Liver (tissue), 9 donors: ENCODE data around the gene SLC6A12. TPM values are rescaled to one million over a fixed set of nuclear protein-coding genes. Genes with fewer than 3 reads are reported as not detected.

Experiments used
- DNase-seq: peaks from one replicate; pipeline ENCODE4 v3.0.0-alpha.2; 2017; ENCODE audit warnings: low spot score
- H3K27ac ChIP-seq, 2 donors: one replicate each; pipeline ENCODE4 v1.7.0; 2013; ENCODE audit warnings: inconsistent platforms in 2 of 2, low read length in 2 of 2, control low read depth in 1 of 2, low read depth in 1 of 2, mild to moderate bottlenecking in 1 of 2
- H3K27me3 ChIP-seq, 4 donors: one replicate each; pipeline versions ENCODE4 v1.6.1 to v1.7.0; 2013; ENCODE audit warnings: low read length in 3 of 4, inconsistent platforms in 1 of 4, mild to moderate bottlenecking in 1 of 4, moderate library complexity in 1 of 4; ENCODE audit not compliant: control insufficient read depth in 4 of 4, insufficient read depth in 4 of 4
- H3K36me3 ChIP-seq, 4 donors: one replicate each; pipeline versions ENCODE4 v1.6.1 to v1.7.0; 2013; ENCODE audit warnings: low read length in 3 of 4, mild to moderate bottlenecking in 3 of 4, low read depth in 1 of 4, moderate library complexity in 1 of 4; ENCODE audit not compliant: control insufficient read depth in 4 of 4, insufficient read depth in 3 of 4
- H3K4me1 ChIP-seq, 4 donors: one replicate each; pipeline versions ENCODE4 v1.6.1 to v1.7.0; 2013; ENCODE audit warnings: low read length in 3 of 4, mild to moderate bottlenecking in 3 of 4, moderate library complexity in 1 of 4; ENCODE audit not compliant: control insufficient read depth in 4 of 4, insufficient read depth in 4 of 4
- H3K4me3 ChIP-seq, 3 donors: one replicate each; pipeline versions ENCODE4 v1.6.1 to v1.7.0; 2013; ENCODE audit warnings: low read length in 3 of 3, control low read depth in 1 of 3, low read depth in 1 of 3, mild to moderate bottlenecking in 1 of 3
- H3K9ac ChIP-seq, 2 donors: one replicate each; pipeline ENCODE4 v1.7.0; 2013; ENCODE audit warnings: low read length in 2 of 2, mild to moderate bottlenecking in 2 of 2, moderate library complexity in 2 of 2, control low read depth in 1 of 2, low read depth in 1 of 2
- H3K9me3 ChIP-seq, 4 donors: one replicate each; pipeline versions ENCODE4 v1.6.1 to v1.7.0; 2013; ENCODE audit warnings: low read length in 3 of 4; ENCODE audit not compliant: control insufficient read depth in 4 of 4
- ATF3 ChIP-seq: IDR thresholded peaks from 2 replicates; pipeline ENCODE4 v1.6.1; 2016; ENCODE audit warnings: antibody characterized with exemption
- CTCF ChIP-seq: fragments of 150-350 bp; IDR thresholded peaks from 2 replicates; pipeline ENCODE4 v1.5.1; 2017; ENCODE audit warnings: improper control_type of control experiment, low read depth, low read length; ENCODE audit not compliant: missing input control
- FOXA2 ChIP-seq: IDR thresholded peaks from 2 replicates; pipeline ENCODE4 v1.6.1; 2016; ENCODE audit warnings: antibody characterized with exemption
- GABPA ChIP-seq, 2 donors: IDR thresholded peaks in 1 of 2; conservative IDR thresholded peaks in 1 of 2; 2 replicates each; pipeline ENCODE4 v1.6.1; 2016; ENCODE audit warnings: antibody characterized with exemption in 2 of 2, mild to moderate bottlenecking in 1 of 2, moderate library complexity in 1 of 2
- HNF4A ChIP-seq, 2 donors: conservative IDR thresholded peaks; 2 replicates each; pipeline ENCODE4 v1.6.1; 2016; ENCODE audit warnings: antibody characterized with exemption in 2 of 2, mild to moderate bottlenecking in 2 of 2
- NR2F2 ChIP-seq: IDR thresholded peaks from 2 replicates; pipeline ENCODE4 v1.6.1; 2016; ENCODE audit warnings: antibody characterized with exemption
- RAD21 ChIP-seq, 2 donors: IDR thresholded peaks; 2 replicates each; pipeline ENCODE4 v1.6.1; 2016; ENCODE audit warnings: antibody characterized with exemption in 2 of 2, mild to moderate bottlenecking in 2 of 2
- REST ChIP-seq: IDR thresholded peaks from 2 replicates; pipeline ENCODE4 v1.6.1; 2016; ENCODE audit warnings: antibody characterized with exemption, mild to moderate bottlenecking
- RXRA ChIP-seq, 2 donors: IDR thresholded peaks; 2 replicates each; pipeline ENCODE4 v1.6.1; 2017 to 2018; ENCODE audit warnings: antibody characterized with exemption in 2 of 2, mild to moderate bottlenecking in 1 of 2
- SP1 ChIP-seq: IDR thresholded peaks from 2 replicates; pipeline ENCODE4 v1.6.1; 2018; ENCODE audit warnings: antibody characterized with exemption, mild to moderate bottlenecking
- TAF1 ChIP-seq: conservative IDR thresholded peaks from 2 replicates; pipeline ENCODE4 v1.6.1; 2016; ENCODE audit warnings: antibody characterized with exemption, mild to moderate bottlenecking
- WGBS: extraction: QIAGEN DNeasy Blood & Tissue Kit; methylation state at CpG from one replicate; pipeline ENCODE4 v1.1.7; 2013; 5-methylcytosine and 5-hydroxymethylcytosine counted together
- polyA plus RNA-seq, 2 donors: library from polyadenylated mRNA; stranded (reverse) in 1 of 2; unstranded in 1 of 2; fragments of 200-250 nt in 1 of 2; fragments of >200 nt in 1 of 2; fragmentation: Nextera tagmentation in 1 of 2; extraction: Ambion mirVana in 1 of 2; gene quantifications; one replicate each; pipeline versions ENCODE4 v1.2.1 to v1.2.3, GENCODE V29; 2013 to 2015
- total RNA-seq, 2 donors: library from RNA; depleted of rRNA; stranded (reverse); fragments of >200 nt; gene quantifications; one replicate each; pipeline ENCODE4 v1.2.3, GENCODE V29; 2014
- donor health status: healthy.
- donor health status: healthy.
- donor health status: healthy.
- donor health status: healthy.
- donor health status: healthy.

SLC6A12 gene
- total and polyA plus RNA-seq, 4 donors = 18.2 to 30.3 (median 23.2) TPM

GRCh38 chr12:209851-210250, 4.1 kb downstream of the SLC6A12 start:
- TF ChIP-seq RAD21 (IDR thresholded peaks at IDR 0.05) = no peak
- Histone ChIP-seq H3K4me1 (peaks cover 14 to 67% (median 53%) of the 10 kb centered on the region in 4 donors), H3K27ac (peak overlapping the region; percentile 0 to 85), H3K27me3 (no peaks in the 10 kb centered on the region), H3K9me3 (no peaks in the 10 kb centered on the region), H3K36me3 (peaks cover 0 to 10% (median 8%) of the 10 kb centered on the region in 4 donors), H3K9ac (no peak overlapping the region), H3K4me3 (no peak overlapping the region)
- WGBS = 64% methylated on average over 12 of the region's 12 CpGs
- no peak for DNase-seq

- Histone ChIP-seq H3K4me1 (peaks cover 13 to 61% (median 48%) of the 10 kb centered on the region in 4 donors), H3K27me3 (no peaks in the 10 kb centered on the region), H3K27ac (no peak overlapping the region), H3K36me3 (peaks cover 0 to 12% (median 9%) of the 10 kb centered on the region in 4 donors), H3K9ac (no peak overlapping the region), H3K9me3 (no peaks in the 10 kb centered on the region), H3K4me3 (no peak overlapping the region)
- WGBS = 83% methylated on average over 15 of the region's 15 CpGs
- no peak for DNase-seq
- TF ChIP-seq HNF4A (conservative IDR thresholded peaks at IDR 0.05) (peak in 1 of 2 donors; percentile 3), SP1 (no peak)
Observed at GRCh38 chr12:209246-209645, 4.7 kb downstream of the SLC6A12 start.

- no peak overlapping the region for H3K27ac ChIP-seq
- DNase-seq = no peak
- 54% methylated on average over 4 of the region's 4 CpGs for WGBS
- no peak for TF ChIP-seq CTCF
- TF ChIP-seq SP1 = no peak
- TF ChIP-seq GABPA (IDR thresholded peaks at IDR 0.05 in 1 of 2, conservative IDR thresholded peaks at IDR 0.05 in 1 of 2) = no peak
- TF ChIP-seq HNF4A (conservative IDR thresholded peaks at IDR 0.05) = peak in 1 of 2 donors; percentile 32
- TF ChIP-seq REST = no peak
- TF ChIP-seq NR2F2 = peak; percentile 87
- TF ChIP-seq FOXA2 = no peak
- TF ChIP-seq TAF1 = no peak
- TF ChIP-seq RXRA (IDR thresholded peaks at IDR 0.05) = peak; percentile 23 to 54
- no peak for TF ChIP-seq ATF3
- no peaks in the 10 kb centered on the region for H3K27me3 ChIP-seq
- peaks cover 11 to 57% (median 45%) of the 10 kb centered on the region in 4 donors for H3K4me1 ChIP-seq
- no peaks in the 10 kb centered on the region for H3K9me3 ChIP-seq
- no peak overlapping the region for H3K9ac ChIP-seq
- H3K4me3 ChIP-seq = no peak overlapping the region
- peaks cover 1 to 13% (median 11%) of the 10 kb centered on the region in 4 donors for H3K36me3 ChIP-seq
Observed at GRCh38 chr12:208813-209212, 5.1 kb downstream of the SLC6A12 start.
